IPS DF 6.9 (cell line): ENCODE measurements around the gene SMIM1.

Experiments
- DNase-seq: peaks from one replicate; pipeline ENCODE4 v3.0.0-alpha.2; 2013; ENCODE audit warnings: low read depth, low spot score
- H3K27ac ChIP-seq: one replicate; pipeline ENCODE4 v1.5.1; 2013; ENCODE audit warnings: low read length, control low read depth
- H3K27me3 ChIP-seq: 2 replicates; pipeline ENCODE4 v1.6.1; 2013; ENCODE audit warnings: mild to moderate bottlenecking, low read length; ENCODE audit not compliant: control insufficient read depth, insufficient read depth
- H3K36me3 ChIP-seq: 2 replicates; pipeline ENCODE4 v1.6.1; 2013; ENCODE audit warnings: low read length; ENCODE audit not compliant: control insufficient read depth, insufficient read depth
- H3K4me1 ChIP-seq: 2 replicates; pipeline ENCODE4 v1.6.1; 2013; ENCODE audit warnings: low read length; ENCODE audit not compliant: control insufficient read depth, insufficient read depth
- H3K4me3 ChIP-seq: 2 replicates; pipeline ENCODE4 v1.5.1; 2013; ENCODE audit warnings: mild to moderate bottlenecking, low read length
- H3K9me3 ChIP-seq: 2 replicates; pipeline ENCODE4 v1.6.1; 2013; ENCODE audit warnings: low read length, inconsistent platforms; ENCODE audit not compliant: control insufficient read depth, insufficient read depth
- WGBS: extraction: QIAGEN DNeasy Blood & Tissue Kit; methylation state at CpG from one replicate; pipeline ENCODE4 v1.1.7; 2013; ENCODE audit warnings: mixed read lengths, missing lambda C conversion rate; ENCODE audit not compliant: insufficient read length, insufficient coverage; 5-methylcytosine and 5-hydroxymethylcytosine counted together

The SMIM1 gene

GRCh38 chr1:3731583-3732433, 40.7 kb upstream of the SMIM1 start:
- DNase-seq, result no peak
- no CpG with 5 or more reads among the region's 25 CpGs for WGBS
- Histone ChIP-seq H3K27me3 (no peaks in the 10 kb centered on the region), H3K9me3 (no peaks in the 10 kb centered on the region), H3K27ac (no peak overlapping the region), H3K4me3 (no peak overlapping the region), H3K4me1 (peaks cover 6% of the 10 kb centered on the region; the same call in 1 of the 2 replicates), H3K36me3 (peaks cover 3% of the 10 kb centered on the region; the same call in 1 of the 2 replicates)

- Histone ChIP-seq H3K27me3 (no peaks in the 10 kb centered on the region), H3K36me3 (peaks cover 3% of the 10 kb centered on the region; the same call in 1 of the 2 replicates), H3K4me3 (peak overlapping the region; percentile 8; the same call in 1 of the 2 replicates), H3K4me1 (peaks cover 6% of the 10 kb centered on the region; the same call in 1 of the 2 replicates), H3K9me3 (no peaks in the 10 kb centered on the region), H3K27ac (no peak overlapping the region)
- no peak for DNase-seq
- whole genome bisulfite sequencing, result no CpG with 5 or more reads among the region's 37 CpGs
These were observed 40.0 kb upstream of the SMIM1 start for GRCh38 chr1:3732434-3733093.

GRCh38 chr1:3733094-3733882, 39.3 kb upstream of the SMIM1 start:
- no peaks in the 10 kb centered on the region for H3K27me3 ChIP-seq
- H3K36me3 ChIP-seq, result peaks cover 7% of the 10 kb centered on the region; the same call in 1 of the 2 replicates
- no CpG with 5 or more reads among the region's 29 CpGs for WGBS
- no peak for DNase-seq
- H3K4me1 ChIP-seq, result peaks cover 6% of the 10 kb centered on the region; the same call in 1 of the 2 replicates
- no peak overlapping the region for H3K27ac ChIP-seq
- H3K4me3 ChIP-seq, result peak overlapping the region; percentile 8; the same call in 1 of the 2 replicates
- no peaks in the 10 kb centered on the region for H3K9me3 ChIP-seq

- no peak overlapping the region for H3K4me3 ChIP-seq
- no CpG with 5 or more reads among the region's 17 CpGs for whole genome bisulfite sequencing
- H3K27me3 ChIP-seq, result no peaks in the 10 kb centered on the region
These were observed 38.5 kb upstream of the SMIM1 start for GRCh38 chr1:3733883-3734589.

GRCh38 chr1:3734602-3735001, 37.9 kb upstream of the SMIM1 start:
- Histone ChIP-seq H3K36me3 (peaks cover 10% of the 10 kb centered on the region), H3K4me1 (peaks cover 6% of the 10 kb centered on the region; the same call in 1 of the 2 replicates), H3K27me3 (no peaks in the 10 kb centered on the region), H3K27ac (no peak overlapping the region), H3K9me3 (no peaks in the 10 kb centered on the region), H3K4me3 (no peak overlapping the region)
- no peak for DNase-seq
- no CpG with 5 or more reads among the region's 16 CpGs for WGBS

More at GRCh38 chr1:3733883-3734589, 38.5 kb upstream of the SMIM1 start:
- Histone ChIP-seq H3K36me3 (peaks cover 10% of the 10 kb centered on the region), H3K9me3 (no peaks in the 10 kb centered on the region), H3K4me1 (peaks cover 6% of the 10 kb centered on the region; the same call in 1 of the 2 replicates), H3K27ac (no peak overlapping the region)
- no peak for DNase-seq

- H3K27ac ChIP-seq, result no peak overlapping the region
- H3K4me3 ChIP-seq, result no peak overlapping the region
- peaks cover 6% of the 10 kb centered on the region; the same call in 1 of the 2 replicates for H3K4me1 ChIP-seq
- no peaks in the 10 kb centered on the region for H3K9me3 ChIP-seq
- no CpG with 5 or more reads among the region's 12 CpGs for WGBS
- no peak for DNase-seq
- H3K27me3 ChIP-seq, result no peaks in the 10 kb centered on the region
- peaks cover 13% of the 10 kb centered on the region for H3K36me3 ChIP-seq
These were observed 37.4 kb upstream of the SMIM1 start for GRCh38 chr1:3735027-3735681.

- no peaks in the 10 kb centered on the region for H3K27me3 ChIP-seq
- peaks cover 13% of the 10 kb centered on the region for H3K36me3 ChIP-seq
- no CpG with 5 or more reads among the region's 13 CpGs for WGBS
- no peaks in the 10 kb centered on the region for H3K9me3 ChIP-seq
- peaks cover 6% of the 10 kb centered on the region; the same call in 1 of the 2 replicates for H3K4me1 ChIP-seq
- no peak for DNase-seq
- no peak overlapping the region for H3K4me3 ChIP-seq
- H3K27ac ChIP-seq, result no peak overlapping the region
These were observed 36.9 kb upstream of the SMIM1 start for GRCh38 chr1:3735688-3736087.

- no peak for DNase-seq
- WGBS, result no CpG with 5 or more reads among the region's 13 CpGs
- Histone ChIP-seq H3K4me1 (peaks cover 6% of the 10 kb centered on the region; the same call in 1 of the 2 replicates), H3K27ac (no peak overlapping the region), H3K9me3 (no peaks in the 10 kb centered on the region), H3K36me3 (peaks cover 15% of the 10 kb centered on the region), H3K4me3 (no peak overlapping the region), H3K27me3 (no peaks in the 10 kb centered on the region)
These were observed 36.4 kb upstream of the SMIM1 start for GRCh38 chr1:3736131-3736561.

- peaks cover 6% of the 10 kb centered on the region; the same call in 1 of the 2 replicates for H3K4me1 ChIP-seq
- H3K9me3 ChIP-seq, result no peaks in the 10 kb centered on the region
- H3K27me3 ChIP-seq, result no peaks in the 10 kb centered on the region
- WGBS, result no CpG with 5 or more reads among the region's 14 CpGs
- no peak for DNase-seq
- peaks cover 18% of the 10 kb centered on the region for H3K36me3 ChIP-seq
- no peak overlapping the region for H3K27ac ChIP-seq
- H3K4me3 ChIP-seq, result no peak overlapping the region
These were observed 35.8 kb upstream of the SMIM1 start for GRCh38 chr1:3736708-3737107.
